CD4-positive, alpha-beta T cell treated with Interleukin-12 subunit alpha and Interleukin-12 subunit beta, for 1 hour (primary cell): ENCODE measurements around the gene SMIM11.
"Not testable (repeated sequence)": the region's sequence is repeated elsewhere in the genome, so short reads cannot be mapped to it uniquely, and the experiment has no call there.

Source experiments
- DNase-seq: peaks from one replicate; pipeline ENCODE4 v3.0.0-alpha.2; 2020

SMIM11 gene

GRCh38 chr21:34427339-34427738 is 52.0 kb downstream of the SMIM11 start:
- not testable (repeated sequence) for DNase-seq

- DNase-seq: not testable (repeated sequence)
Observed at GRCh38 chr21:34428441-34428840, 53.1 kb downstream of the SMIM11 start.

- DNase-seq: not testable (repeated sequence)
Observed at GRCh38 chr21:34429710-34430109, 54.4 kb downstream of the SMIM11 start.
